Neural progenitor cell (in vitro differentiated cells): Measurements from ENCODE around the gene TRMT61A. TPM values are rescaled to one million over a fixed set of nuclear protein-coding genes. Genes with fewer than 3 reads are reported as not detected.

Experiments
- DNase-seq: peaks from one replicate; pipeline ENCODE4 v3.0.0-alpha.2; 2016; ENCODE audit warnings: low spot score
- H2AFZ ChIP-seq: fragments of 200-600 bp; sonication (generic); replicated peaks from 2 replicates; pipeline ENCODE4 v1.6.1; 2016; ENCODE audit warnings: antibody characterized with exemption
- H3F3A ChIP-seq: fragments of 200-600 bp; sonication (generic); 2 replicates; pipeline ENCODE4 v1.6.1; 2016; ENCODE audit warnings: antibody characterized with exemption, low read depth
- H3K27ac ChIP-seq: fragments of 200-600 bp; sonication (generic); 2 replicates; pipeline ENCODE4 v1.5.1; 2016; ENCODE audit warnings: mild to moderate bottlenecking
- H3K27me3 ChIP-seq: fragments of 200-600 bp; sonication (generic); 2 replicates; pipeline ENCODE4 v1.6.1; 2016; ENCODE audit warnings: mild to moderate bottlenecking, moderate library complexity
- H3K36me3 ChIP-seq: fragments of 200-600 bp; sonication (generic); 2 replicates; pipeline ENCODE4 v1.5.1; 2016
- H3K4me1 ChIP-seq: fragments of 200-600 bp; sonication (generic); 2 replicates; pipeline ENCODE4 v1.6.1; 2016; ENCODE audit warnings: mixed run types
- H3K4me2 ChIP-seq: fragments of 200-600 bp; sonication (generic); 2 replicates; pipeline ENCODE4 v1.6.1; 2016
- H3K4me3 ChIP-seq: fragments of 200-600 bp; sonication (generic); 2 replicates; pipeline ENCODE4 v1.5.1; 2016
- H3K79me2 ChIP-seq: fragments of 200-600 bp; sonication (generic); 2 replicates; pipeline ENCODE4 v1.6.1; 2016; ENCODE audit warnings: low read depth
- H3K9ac ChIP-seq: fragments of 200-600 bp; sonication (generic); 2 replicates; pipeline ENCODE4 v1.6.1; 2016
- H3K9me3 ChIP-seq: fragments of 200-600 bp; sonication (generic); 2 replicates; pipeline ENCODE4 v1.5.1; 2016; ENCODE audit warnings: low read depth
- H4K20me1 ChIP-seq: fragments of 200-600 bp; sonication (generic); 2 replicates; pipeline ENCODE4 v1.6.1; 2016; ENCODE audit warnings: low read depth
- H3K27ac Mint-ChIP-seq: 3 replicates; pipeline ENCODE4 v1.8.0; 2021; ENCODE audit warnings: mixed read lengths
- H3K27me3 Mint-ChIP-seq: 2 replicates; pipeline ENCODE4 v1.8.0; 2022; ENCODE audit warnings: low read depth, mild to moderate bottlenecking, inconsistent platforms, moderate library complexity, mixed read lengths; ENCODE audit not compliant: insufficient read depth
- H3K36me3 Mint-ChIP-seq: 3 replicates; pipeline ENCODE4 v1.8.0; 2021; ENCODE audit warnings: mixed read lengths
- H3K4me1 Mint-ChIP-seq: 3 replicates; pipeline ENCODE4 v1.8.0; 2021; ENCODE audit warnings: mixed read lengths
- H3K4me3 Mint-ChIP-seq: 3 replicates; pipeline ENCODE4 v1.8.0; 2021; ENCODE audit warnings: mild to moderate bottlenecking, moderate library complexity, mixed read lengths
- H3K9me3 Mint-ChIP-seq: 3 replicates; pipeline ENCODE4 v1.8.0; 2020; ENCODE audit warnings: mixed read lengths
- CTCF ChIP-seq: fragments of 200-600 bp; sonication (generic); IDR thresholded peaks from 2 replicates; pipeline ENCODE4 v1.5.1; 2017; ENCODE audit warnings: antibody characterized with exemption, mild to moderate bottlenecking
- EZH2 ChIP-seq: fragments of 200-600 bp; sonication (generic); IDR thresholded peaks from 2 replicates; pipeline ENCODE4 v1.6.1; 2017; ENCODE audit warnings: antibody characterized with exemption, mild to moderate bottlenecking, moderate library complexity
- EZH2phosphoT487 ChIP-seq: fragments of 200-600 bp; sonication (generic); IDR thresholded peaks from 2 replicates; pipeline ENCODE4 v1.6.1; 2017; ENCODE audit warnings: antibody characterized with exemption
- total RNA-seq: library from RNA; depleted of rRNA; stranded (reverse); fragments of >200 nt; gene quantifications from 2 replicates; pipeline ENCODE4 v1.2.3, GENCODE V29; 2015; ENCODE audit warnings: low replicate concordance

TRMT61A gene
- total RNA-seq, 1 donor from 2014 or later: 1.2 TPM

GRCh38 chr14:103552846-103553210, 23.8 kb downstream of the TRMT61A start:
- peaks cover 12% of the 10 kb centered on the region for H3K79me2 ChIP-seq
- Mint-ChIP-seq H3K4me1 (peaks cover 12% of the 10 kb centered on the region), H3K9me3 (peaks cover 2% of the 10 kb centered on the region), H3K27ac (no peak overlapping the region), H3K4me3 (no peak overlapping the region), H3K36me3 (peaks cover 7% of the 10 kb centered on the region), H3K27me3 (peaks cover 8% of the 10 kb centered on the region)
- no peak for DNase-seq
- no peak overlapping the region for H3K4me2 ChIP-seq
- H3K27me3 ChIP-seq: no peaks in the 10 kb centered on the region
- no peak overlapping the region for H3K4me3 ChIP-seq
- H3K27ac ChIP-seq: no peak overlapping the region
- no peaks in the 10 kb centered on the region for H3K36me3 ChIP-seq
- H2AFZ ChIP-seq: no peak overlapping the region
- no peaks in the 10 kb centered on the region for H4K20me1 ChIP-seq
- no peak overlapping the region for H3K9ac ChIP-seq
- H3F3A ChIP-seq: peaks cover 4% of the 10 kb centered on the region
- H3K4me1 ChIP-seq: no peaks in the 10 kb centered on the region
- no peaks in the 10 kb centered on the region for H3K9me3 ChIP-seq
- no peak for TF ChIP-seq EZH2
- TF ChIP-seq CTCF: no peak
- no peak for TF ChIP-seq EZH2phosphoT487

GRCh38 chr14:103555559-103556337, 26.8 kb downstream of the TRMT61A start:
- Histone ChIP-seq H3K79me2 (peaks cover 40% of the 10 kb centered on the region), H3K9ac (no peak overlapping the region), H3K36me3 (peaks cover 8% of the 10 kb centered on the region), H3K27ac (no peak overlapping the region), H2AFZ (no peak overlapping the region), H3K4me1 (peaks cover 3% of the 10 kb centered on the region), H3K27me3 (no peaks in the 10 kb centered on the region), H3F3A (peaks cover 25% of the 10 kb centered on the region), H4K20me1 (peaks cover 23% of the 10 kb centered on the region), H3K4me3 (no peak overlapping the region), H3K9me3 (no peaks in the 10 kb centered on the region), H3K4me2 (no peak overlapping the region)
- Mint-ChIP-seq H3K4me3 (peak overlapping the region; percentile 3), H3K9me3 (peaks cover 2% of the 10 kb centered on the region), H3K36me3 (peaks cover 17% of the 10 kb centered on the region), H3K27me3 (peaks cover 3% of the 10 kb centered on the region), H3K4me1 (peaks cover 32% of the 10 kb centered on the region), H3K27ac (peak overlapping the region; percentile 8)
- TF ChIP-seq CTCF: no peak
- no peak for TF ChIP-seq EZH2
- no peak for TF ChIP-seq EZH2phosphoT487
- no peak for DNase-seq

GRCh38 chr14:103556946-103557758, 28.2 kb downstream of the TRMT61A start:
- H3K4me1 Mint-ChIP-seq: peaks cover 38% of the 10 kb centered on the region

More at GRCh38 chr14:103556946-103557758, 28.2 kb downstream of the TRMT61A start:
- Mint-ChIP-seq H3K27ac (no peak overlapping the region), H3K36me3 (peaks cover 17% of the 10 kb centered on the region), H3K27me3 (peaks cover 3% of the 10 kb centered on the region), H3K4me3 (peak overlapping the region; percentile 35), H3K9me3 (no peaks in the 10 kb centered on the region)
- peaks cover 54% of the 10 kb centered on the region for H3K79me2 ChIP-seq
- H3F3A ChIP-seq: peaks cover 32% of the 10 kb centered on the region
- H2AFZ ChIP-seq: no peak overlapping the region
- no peak for DNase-seq
- no peak overlapping the region for H3K9ac ChIP-seq
- TF ChIP-seq CTCF (no peak), EZH2phosphoT487 (no peak), EZH2 (no peak)
- peaks cover 9% of the 10 kb centered on the region for H3K4me1 ChIP-seq
- H4K20me1 ChIP-seq: peaks cover 37% of the 10 kb centered on the region
- H3K9me3 ChIP-seq: no peaks in the 10 kb centered on the region
- peaks cover 8% of the 10 kb centered on the region for H3K36me3 ChIP-seq
- no peaks in the 10 kb centered on the region for H3K27me3 ChIP-seq
- H3K4me3 ChIP-seq: no peak overlapping the region
- no peak overlapping the region for H3K4me2 ChIP-seq
- no peak overlapping the region for H3K27ac ChIP-seq
